T-helper 2 cell (primary cell): ENCODE results near the gene TBCK.

Experiments
- DNase-seq, 5 experiments: peaks; one replicate each; pipeline versions ENCODE4 v3.0.0 to v3.0.0-alpha.2; 2012 to 2022

TBCK gene

DNA sequence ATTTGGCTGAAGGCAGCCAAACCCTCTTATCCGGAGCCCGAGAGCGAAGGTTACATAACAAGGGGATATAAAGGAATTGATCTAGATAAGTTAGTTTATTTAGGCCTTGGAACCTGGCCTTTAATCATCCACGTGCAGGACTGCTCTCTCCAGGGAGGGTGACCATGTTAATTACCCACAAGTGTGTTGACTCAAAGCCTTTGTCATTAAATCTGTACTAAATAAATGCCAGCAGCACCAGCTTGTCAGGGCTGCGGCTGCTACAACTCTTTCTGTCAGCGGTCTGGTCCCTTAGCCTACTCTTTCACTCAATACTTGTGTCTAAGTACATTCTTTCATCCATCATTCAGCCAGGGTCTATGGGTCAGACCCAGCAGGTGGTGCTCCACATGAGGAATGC is 206.1 kb downstream of the TBCK start:
- no peak for DNase-seq

DNA sequence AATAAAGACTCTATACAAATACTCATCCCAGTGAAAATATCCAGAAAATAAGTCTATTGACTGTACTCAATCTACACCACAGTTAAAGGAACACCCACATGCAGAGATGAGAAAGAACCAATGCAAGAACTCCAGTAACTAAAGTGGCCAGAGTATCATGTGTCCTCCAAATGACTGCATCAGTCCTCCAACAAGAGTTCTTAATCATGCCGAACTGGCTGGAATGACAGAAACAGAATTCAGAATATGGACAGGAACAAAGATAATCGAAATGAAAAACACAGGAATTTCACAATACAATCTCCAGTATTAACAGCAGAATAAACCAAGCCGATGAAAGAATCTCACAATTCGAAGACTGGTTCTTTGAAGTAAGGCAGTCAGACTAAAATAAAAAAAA is 210.3 kb downstream of the TBCK start:
- DNase-seq = no peak

DNA sequence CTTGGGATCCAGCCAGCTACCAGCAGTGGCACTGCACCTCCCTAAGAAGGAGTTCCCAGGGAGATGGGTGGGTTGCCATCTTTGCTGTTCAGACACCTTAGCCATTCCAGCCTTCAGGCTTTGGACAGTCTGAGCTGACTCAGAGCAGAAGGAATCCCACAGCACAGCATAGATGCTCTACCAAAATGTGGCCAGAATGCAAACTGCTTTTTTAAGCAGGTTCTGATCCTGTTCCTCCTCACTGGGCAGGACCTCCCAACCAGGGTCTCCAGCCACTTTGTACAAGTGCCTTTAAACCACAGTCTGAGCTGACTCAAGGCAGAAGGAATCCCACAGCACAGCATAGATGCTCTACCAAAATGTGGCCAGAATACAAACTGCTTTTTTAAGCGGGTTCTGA is 211.7 kb downstream of the TBCK start:
- DNase-seq = no peak

DNA sequence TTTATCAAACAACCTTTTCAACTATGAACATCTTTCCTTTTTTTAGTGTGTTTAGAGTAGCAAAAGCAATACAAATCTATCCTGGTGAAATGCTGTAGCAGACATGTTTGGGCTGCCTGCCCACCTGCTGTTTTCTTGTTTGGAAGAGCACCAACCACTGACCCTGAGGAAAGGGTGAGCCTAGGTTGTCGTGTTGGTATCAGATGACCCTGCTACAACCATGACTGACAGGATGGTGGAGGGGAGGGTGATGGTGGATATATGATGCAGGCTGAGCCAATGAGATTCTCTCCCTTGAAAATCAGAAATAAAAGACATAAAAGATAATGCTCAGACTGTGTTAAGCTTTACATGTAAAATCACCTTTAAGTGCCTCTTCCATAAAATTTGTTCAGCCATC is 219.6 kb downstream of the TBCK start:
- DNase-seq = no peak

DNA sequence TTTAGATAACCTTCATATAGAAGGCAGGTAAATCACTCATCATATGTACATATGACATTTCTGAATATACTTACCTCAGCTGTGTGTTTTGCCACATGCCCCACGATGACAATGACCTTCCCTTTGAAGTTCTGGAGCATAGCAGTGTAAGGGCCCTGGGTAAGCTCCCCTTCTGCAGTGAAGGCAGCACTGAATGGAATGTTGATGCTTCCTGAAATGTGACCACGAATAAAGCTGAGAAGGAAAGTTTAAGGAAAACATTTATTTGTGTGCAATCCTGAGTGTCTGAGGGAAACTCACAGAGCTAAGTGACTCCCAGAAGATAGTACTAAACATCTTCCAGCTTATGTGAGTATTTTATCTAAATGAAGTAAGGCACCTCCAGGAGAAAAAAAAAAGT is 220.6 kb downstream of the TBCK start:
- no peak for DNase-seq

DNA sequence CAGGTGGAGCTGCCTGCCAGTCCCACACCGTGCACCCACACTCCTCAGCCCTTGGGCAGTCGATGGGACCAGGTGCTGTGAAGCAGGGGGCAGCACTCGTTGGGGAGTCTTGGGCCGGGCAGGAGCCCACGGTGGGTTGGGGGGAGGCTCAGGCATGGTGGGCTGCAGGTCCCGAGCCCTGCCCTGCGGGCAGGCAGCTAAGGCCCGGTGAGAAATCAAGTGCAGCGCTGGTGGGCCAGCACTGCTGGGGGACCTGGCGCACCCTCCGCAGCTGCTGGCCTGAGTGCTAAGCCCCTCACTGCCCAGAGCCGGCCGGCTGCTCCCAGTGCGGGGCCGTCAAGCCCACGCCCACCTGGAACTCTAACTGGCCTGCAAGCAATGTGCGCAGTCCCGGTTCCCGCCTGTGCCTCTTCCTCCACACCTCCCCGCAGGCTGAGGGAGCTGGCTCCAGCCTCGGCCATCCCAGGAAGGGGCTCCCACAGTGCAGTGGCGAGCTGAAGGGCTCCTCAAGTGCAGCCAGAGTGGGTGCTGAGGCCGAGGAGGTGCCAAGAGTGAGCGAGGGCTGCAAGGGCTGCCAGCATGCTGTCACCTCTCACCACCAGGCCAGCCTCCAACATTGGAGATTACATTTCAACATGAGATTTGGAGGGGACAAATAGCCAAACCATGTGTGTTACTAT is 223.5 kb downstream of the TBCK start:
- DNase-seq = no peak

DNA sequence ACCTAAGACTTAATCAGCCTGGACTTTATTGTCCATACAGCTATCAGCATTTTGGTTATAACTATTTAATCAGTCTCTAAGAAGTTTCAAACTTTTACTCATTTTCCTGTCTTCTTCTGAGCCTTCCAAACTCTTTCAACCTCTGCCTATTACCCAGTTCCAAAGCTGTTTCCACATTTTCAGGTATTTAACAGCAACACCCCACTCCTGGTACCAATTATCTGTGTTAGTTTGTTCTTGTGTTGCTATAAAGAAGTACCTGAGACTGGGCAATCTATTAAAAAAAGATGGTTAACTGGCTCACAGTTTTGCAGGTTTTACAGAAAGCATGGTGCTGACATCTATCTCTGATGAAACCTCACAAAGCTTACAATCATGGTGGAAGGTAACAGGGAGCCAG is 225.2 kb downstream of the TBCK start:
- DNase-seq = no peak

DNA sequence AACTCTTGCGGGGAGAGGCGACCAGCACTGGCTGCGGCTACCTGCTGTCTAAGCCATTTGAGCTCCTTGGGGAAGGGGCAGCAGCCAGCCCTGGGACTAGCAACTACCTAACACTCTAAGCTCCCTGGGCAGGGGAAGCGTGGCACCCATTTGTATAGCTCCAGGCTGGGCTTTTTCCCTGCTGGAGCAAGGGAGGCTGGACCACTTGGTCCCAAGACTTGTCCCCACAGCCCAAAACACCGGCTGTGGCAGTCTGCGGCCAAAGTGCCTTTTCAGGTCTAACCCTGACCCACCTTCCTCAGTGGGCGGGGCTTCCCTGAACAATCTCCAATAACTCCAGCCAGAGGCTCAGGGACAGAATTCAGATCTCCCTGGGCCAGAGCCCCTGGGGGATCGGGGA is 232.9 kb downstream of the TBCK start:
- DNase-seq = no peak

DNA sequence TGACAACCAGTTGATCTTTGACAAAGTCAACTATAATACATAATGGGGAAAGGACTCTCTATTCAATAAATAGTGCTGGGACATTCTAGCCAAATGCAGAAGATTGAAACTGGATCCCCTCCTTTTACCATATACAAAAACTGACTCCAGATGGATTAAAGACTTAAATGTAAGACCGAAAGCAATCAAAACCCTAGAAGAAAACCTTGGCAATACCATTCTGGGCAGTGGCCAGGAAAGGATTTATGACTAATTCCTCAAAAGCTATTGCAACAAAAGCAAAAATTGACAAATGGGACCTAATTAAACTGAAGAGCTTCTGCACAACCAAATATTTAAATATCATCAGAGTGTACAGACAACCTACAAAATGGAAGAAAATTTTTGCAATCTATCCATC is 235.6 kb downstream of the TBCK start:
- no peak for DNase-seq

DNA sequence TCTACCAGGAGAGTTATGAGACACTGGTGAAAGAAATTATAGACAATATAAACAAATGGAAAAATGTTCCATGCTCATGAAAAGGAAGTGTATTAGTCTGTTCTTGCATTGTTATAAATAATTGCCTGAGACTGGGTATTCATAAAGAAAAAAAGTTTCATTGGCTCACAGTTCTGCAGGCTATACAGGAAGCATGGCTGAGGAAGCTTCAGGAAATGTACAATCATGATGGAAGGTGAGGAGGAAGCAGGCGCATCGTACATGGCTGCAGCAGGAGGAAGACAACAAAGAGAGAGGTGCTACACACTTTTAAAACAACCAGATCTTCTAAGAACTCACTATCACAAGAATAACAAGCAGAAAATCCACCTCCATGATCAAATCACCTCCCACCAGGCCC is 236.4 kb downstream of the TBCK start:
- DNase-seq = no peak

DNA sequence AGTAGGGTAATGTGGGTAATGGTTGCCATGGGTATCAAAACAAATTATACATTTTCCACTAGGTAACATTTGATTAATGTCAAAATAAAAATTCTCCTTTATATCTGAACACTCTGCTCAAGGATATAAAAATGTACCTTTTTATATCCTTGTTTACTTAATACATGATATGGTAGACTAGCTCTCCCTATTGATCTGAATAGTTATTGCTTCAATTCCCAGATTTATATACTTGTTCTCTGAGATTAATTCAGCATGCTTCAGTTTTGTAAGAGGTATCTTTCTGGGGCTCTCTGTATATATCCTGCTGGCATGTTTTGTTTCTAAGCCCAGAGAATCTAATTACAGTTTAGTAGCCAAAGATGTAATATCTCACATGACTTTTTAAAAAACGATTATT is 251.0 kb downstream of the TBCK start:
- DNase-seq = no peak

DNA sequence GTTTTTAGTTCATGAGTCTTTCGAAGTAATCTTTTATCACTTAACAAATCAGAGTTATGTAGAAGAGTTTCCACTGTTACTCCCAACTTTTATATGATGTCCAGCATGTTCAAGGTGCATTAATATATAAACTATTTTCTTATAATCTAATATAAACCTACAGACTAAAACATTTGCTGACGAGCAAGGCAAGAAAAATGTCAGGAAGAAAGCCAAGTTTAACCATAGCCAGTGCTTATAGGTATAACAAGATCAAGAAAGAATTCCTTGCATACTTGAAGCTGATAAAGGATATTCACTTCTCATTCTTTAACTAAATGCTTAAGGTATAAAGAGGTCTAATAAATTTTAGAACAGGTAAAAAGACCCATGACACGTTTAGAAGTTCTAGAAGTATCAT is 253.0 kb downstream of the TBCK start:
- no peak for DNase-seq

DNA sequence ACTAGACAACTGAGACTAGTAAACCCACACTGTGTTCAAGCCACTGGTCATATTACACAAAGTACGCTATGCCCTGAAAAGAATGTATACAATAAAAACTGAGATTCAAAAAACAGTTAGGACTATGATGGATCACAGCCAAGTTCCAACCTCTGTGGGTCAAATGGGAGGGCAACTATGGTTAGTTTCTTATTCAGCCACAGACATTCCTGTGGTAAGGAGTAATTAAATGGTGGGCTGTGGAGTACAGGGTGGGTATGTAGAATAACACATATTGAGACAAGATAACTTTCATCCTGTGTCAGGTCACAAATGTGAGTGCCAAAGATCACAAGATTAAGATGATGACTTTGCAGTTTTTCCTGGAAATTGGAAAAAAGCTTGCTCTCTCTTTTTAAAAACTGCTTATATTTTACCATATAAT is 253.5 kb downstream of the TBCK start:
- DNase-seq = no peak

DNA sequence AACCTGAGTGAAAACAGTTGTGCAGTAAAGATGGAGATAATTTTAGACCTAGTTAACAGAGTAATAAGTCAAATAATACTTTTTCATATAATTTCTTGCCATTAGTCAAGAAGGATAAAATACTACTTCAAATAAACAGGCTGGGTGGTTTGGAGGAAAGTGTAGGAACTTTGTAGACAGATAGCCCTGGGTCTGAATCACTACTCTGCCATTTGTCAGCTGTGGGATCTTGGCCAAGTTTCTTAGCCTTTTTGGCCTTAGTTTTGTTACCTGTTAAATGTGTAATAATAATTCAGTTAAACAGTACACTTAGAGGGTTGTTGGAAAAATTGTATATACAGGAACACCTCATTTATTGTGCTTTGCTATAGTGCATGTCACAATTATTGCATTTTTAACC is 257.1 kb downstream of the TBCK start:
- no peak for DNase-seq

DNA sequence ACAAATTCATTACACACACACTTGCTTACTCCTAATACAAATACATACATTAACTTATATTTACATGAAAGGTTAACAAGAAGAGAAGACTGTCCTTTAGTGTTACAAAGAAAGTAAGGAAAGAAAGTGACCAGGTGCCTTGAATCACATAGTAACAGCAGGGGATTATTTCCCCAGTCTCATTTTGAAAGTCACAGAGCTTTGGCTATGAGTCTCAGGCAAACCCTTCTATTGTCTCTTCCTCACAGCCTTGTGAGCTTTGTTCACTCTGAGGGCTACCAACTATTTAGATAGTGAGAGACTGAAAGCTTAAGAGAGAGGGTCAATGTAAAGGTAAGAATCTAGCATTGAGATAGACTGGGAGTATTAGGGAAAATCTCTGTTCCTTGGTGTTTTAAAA is 259.1 kb downstream of the TBCK start:
- no peak for DNase-seq

DNA sequence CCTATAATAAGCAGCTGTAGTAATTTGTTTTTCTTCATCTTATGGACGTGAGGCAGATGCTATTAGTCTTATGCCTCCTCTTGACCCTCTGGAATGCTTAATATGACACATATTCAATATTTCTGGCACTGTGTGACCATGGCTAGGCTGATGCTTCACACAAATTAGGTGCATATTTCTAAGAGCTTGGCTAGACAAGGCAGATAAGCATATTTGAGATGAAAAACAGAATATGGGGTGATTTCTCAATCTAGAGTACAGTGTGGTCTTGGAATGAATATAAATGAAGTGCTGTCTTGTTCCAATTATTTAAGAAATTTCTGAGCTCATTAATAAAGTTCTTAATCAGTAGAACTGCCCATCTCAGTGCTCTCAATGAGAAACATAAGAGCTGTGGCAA is 264.5 kb downstream of the TBCK start:
- DNase-seq = no peak

DNA sequence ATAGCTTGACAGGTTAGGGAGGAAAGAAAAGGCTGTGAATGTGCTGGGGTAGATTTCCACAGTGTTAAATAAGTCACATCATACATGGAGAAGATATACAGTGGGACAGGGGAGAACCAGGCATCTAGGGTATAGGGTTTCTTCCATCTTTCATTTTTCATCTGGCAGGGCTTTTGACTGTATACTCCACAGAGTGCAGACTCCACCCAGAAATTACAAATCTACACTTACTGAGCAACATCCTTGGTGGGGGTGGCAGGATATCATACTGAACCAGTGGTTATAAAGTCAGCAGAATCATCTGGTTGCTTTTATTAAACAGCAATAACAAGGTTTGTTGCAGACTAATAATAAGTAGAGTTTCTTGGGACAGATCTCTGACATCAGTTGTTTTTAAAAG is 266.5 kb downstream of the TBCK start:
- DNase-seq = no peak

DNA sequence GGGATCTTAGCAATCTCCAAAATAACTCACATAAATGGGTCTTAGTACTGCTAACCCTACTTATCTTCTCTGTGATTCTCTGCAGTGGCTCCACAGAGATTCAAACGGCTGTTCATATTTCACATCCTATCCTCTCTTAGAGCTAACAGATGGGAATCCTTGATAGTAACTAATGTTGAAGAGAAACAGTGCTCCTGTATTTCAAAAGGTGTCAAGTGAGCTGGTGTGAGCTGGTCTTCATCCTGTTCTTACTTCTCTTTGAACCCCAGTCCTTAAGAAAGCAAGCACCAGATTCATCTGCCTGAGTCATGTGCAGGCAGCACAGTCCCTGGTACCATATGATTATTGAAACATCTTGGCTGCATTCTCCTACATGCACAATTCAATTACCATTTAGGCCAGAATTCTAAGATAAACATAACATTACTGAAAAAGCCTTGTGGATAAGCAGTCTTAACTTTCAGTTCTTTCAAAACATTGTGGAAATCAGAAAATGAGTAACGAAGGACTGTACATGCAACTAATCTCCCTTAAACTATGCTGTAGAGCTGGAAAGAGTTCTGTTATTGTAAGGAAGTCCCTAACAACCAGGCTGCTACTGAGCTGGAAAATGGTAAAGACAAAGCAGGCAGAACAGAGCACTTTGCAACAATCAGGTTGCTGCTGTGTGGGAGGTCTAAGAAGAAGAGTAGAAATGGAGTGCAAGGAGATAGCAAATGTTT is 267.6 kb downstream of the TBCK start:
- DNase-seq = no peak

DNA sequence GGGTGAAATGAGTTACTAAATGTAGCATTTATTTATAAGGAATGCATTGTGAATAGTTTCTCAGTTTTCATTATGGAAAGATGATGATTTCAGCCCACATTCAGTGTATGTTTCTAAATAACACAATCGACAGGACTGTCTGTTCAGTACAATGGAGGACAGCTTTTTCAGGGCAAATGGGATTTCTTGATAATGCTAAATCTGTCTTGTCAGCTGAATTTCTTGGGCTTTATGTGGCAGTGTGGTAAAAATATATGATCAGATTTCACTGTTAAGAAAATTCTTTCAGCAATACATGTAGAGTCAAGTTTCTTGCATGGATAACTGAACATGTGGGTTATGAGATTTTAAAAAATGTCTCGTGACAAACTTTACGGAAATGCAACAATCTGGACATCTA is 269.9 kb downstream of the TBCK start:
- no peak for DNase-seq

DNA sequence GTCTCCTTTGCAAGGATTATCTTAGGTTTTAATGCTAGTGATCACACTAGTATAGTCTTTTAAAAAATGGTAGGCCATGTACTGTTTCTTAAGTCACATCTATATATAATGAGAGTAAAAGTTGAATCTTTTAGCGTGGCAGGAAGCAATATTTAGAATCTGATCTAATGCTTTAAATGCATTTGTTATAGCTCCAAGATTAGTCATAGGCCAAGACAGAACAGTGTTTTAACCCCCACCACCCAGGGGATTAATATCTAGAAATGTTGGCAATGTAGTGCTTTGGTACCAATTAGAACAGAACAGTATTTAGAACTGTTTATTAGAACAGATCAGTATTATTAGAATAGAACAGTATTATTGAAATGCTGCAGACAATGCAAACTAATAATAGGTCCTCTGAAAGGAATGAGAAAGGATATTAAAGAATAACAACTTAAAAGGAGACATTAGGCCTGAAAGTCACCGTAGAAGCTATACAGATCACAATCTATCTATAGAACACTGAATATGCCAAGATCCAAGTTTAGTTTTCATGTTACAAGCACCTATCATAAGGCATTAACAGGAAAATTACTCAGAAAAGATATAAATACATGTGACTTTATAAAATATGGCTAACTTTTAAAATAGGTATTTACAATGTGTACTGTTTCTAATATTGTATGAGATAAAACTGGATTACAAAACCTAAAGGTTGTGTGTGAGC is 274.6 kb downstream of the TBCK start:
- DNase-seq = no peak

DNA sequence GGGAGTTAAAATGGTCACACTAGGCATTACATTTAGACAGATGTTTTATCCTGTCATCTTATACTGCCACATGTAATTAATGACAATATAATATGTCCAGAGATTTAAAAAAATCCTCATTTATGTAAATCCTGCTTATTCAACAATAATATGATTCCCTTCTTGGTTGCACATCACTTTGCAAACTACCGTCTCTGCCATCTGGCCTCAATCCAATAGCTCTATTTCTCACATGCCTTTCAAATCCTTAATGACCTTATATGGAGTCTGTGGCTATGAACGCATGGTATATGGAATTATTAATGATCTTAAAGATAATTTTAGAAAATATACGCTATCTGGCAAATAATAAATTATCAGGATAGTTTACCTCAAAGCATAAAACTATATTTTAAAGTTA is 276.2 kb downstream of the TBCK start:
- DNase-seq = no peak

DNA sequence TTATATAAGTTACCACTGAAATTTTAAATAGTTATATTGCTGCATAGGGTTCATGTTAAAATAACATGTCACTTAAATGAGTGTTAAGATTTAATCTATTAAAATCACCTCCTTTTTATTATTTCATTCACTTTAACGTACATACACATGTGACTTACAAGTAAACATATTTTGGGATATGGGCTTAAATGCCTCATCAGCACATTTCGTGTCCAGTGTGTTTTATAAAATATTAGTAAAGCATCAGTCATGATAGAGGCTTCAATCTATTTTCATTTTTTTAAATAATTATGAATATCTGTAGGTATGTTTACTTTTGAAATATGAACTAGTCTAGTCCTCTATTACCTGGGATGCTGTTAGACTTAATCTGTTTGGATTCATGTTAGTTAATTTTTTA is 277.1 kb downstream of the TBCK start:
- DNase-seq = no peak

DNA sequence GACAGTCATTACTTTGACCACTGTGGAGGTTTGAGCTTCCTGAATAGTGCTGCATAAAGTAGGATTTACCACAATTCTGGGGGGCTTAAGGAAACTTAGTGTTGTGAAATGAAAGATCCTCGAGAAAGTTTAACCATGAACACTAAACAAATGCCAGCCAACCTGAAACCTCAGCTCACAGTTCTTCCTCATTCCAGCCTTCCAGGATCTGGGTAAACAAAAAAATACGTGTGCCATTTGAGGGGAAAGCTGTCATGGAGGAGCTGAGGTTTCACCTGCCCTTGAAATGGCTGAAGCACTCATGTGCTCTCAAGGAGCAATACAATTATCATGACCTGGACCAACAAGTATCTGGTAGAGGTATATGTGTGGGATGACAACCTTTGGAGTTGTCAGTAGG is 278.0 kb downstream of the TBCK start:
- DNase-seq = no peak

DNA sequence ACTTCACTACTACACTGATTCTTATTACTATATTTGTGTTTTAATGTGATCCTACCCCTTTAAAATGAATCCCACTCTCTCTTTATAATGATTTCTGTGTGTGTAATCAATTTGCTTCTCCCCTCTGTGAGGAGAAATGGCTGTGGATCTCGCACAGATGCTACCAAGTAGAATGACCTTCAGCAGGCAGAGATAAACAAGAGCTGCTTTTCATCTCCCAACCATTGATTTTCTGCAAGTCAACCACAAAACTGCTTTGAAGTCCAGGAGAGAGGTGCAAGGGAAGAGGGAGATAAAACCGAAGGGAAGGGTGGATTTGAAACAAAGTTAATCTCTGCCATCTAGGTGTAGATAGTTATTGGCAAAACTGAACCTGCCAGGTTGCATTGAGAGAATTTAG is 279.2 kb downstream of the TBCK start:
- no peak for DNase-seq
